ENCODE data around the gene RABGGTA.

DNA sequence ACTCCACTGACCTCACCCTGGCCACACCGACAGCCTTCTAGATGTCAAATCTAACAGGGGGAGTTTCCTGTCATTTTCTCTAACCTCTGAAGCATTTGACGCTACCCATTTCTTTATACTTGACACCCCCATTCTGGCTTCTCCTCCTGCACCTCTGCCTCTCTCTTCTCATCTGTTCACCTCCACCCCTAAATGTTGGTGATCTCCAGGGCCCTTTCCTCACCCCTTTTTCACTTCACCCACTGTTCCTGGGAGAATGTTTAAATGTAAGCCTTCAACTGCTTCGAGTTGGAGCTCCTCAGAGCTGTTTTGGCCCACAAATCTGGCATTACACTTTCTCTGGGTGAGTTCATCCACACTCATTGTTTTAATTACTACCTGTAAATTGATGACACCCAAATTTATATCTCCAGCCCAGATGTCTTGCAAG lies 452 bp upstream of the RABGGTA start:
- TF ChIP-seq, protein P1, sequence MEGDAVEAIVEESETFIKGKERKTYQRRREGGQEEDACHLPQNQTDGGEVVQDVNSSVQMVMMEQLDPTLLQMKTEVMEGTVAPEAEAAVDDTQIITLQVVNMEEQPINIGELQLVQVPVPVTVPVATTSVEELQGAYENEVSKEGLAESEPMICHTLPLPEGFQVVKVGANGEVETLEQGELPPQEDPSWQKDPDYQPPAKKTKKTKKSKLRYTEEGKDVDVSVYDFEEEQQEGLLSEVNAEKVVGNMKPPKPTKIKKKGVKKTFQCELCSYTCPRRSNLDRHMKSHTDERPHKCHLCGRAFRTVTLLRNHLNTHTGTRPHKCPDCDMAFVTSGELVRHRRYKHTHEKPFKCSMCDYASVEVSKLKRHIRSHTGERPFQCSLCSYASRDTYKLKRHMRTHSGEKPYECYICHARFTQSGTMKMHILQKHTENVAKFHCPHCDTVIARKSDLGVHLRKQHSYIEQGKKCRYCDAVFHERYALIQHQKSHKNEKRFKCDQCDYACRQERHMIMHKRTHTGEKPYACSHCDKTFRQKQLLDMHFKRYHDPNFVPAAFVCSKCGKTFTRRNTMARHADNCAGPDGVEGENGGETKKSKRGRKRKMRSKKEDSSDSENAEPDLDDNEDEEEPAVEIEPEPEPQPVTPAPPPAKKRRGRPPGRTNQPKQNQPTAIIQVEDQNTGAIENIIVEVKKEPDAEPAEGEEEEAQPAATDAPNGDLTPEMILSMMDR (IDR thresholded peaks at IDR 0.05), result no peak
- TF ChIP-seq POLR2A (IDR thresholded peaks at IDR 0.05) (no peak), POLR2AphosphoS5 (IDR thresholded peaks at IDR 0.05) (no peak), EP300 (IDR thresholded peaks at IDR 0.05) (no peak)
